Fibroblast of villous mesenchyme (primary cell): ENCODE measurements around the gene SMCO3. TPM values are rescaled to one million over a fixed set of nuclear protein-coding genes. Genes with fewer than 3 reads are reported as not detected.

Experiments used
- DNase-seq: peaks from one replicate; pipeline ENCODE4 v3.0.0-alpha.2; 2010; ENCODE audit warnings: low read depth
- H3K4me3 ChIP-seq: 2 replicates; pipeline ENCODE4 v1.5.1; 2011; ENCODE audit warnings: low read depth, mild to moderate bottlenecking, low read length
- CTCF ChIP-seq: IDR thresholded peaks from 2 replicates; pipeline ENCODE4 v1.5.1; 2012; ENCODE audit warnings: low read depth, mild to moderate bottlenecking, low read length; ENCODE audit not compliant: insufficient read depth
- total RNA-seq: library from RNA; depleted of rRNA; stranded (reverse); fragments of >200 nt; gene quantifications from 2 replicates; pipeline ENCODE4 v1.2.3, GENCODE V29; 2012

Gene SMCO3
- under 0.01 and 0.32 TPM in 2 replicates for total RNA-seq

DNA sequence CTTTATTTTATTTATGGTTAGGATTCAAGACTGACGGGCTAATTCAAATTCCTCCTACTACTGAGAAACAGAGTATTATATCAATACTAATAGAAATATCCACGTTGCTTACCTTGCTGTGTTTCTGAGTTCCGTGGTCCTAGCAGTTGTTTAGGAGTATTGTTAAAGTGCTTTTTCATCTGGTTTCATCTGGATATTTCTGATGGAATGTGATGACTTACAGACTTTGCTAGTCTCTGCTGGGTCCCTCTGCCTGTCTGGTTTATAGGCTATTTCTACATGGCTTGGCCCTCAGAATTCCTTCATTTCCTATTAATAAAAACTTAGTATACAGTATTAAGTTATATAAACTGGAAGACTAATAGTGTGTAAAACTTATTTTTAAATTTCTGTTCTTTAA, at the start of gene SMCO3:
TSS of gene SMCO3 (minus strand) at position 169 of the 400 bp plus-strand sequence. CDS start 7,502 bp downstream, outside the sequence.
- TF ChIP-seq CTCF, result no peak
- no peak within 1 kb of the TSS for H3K4me3 ChIP-seq
- no peak for DNase-seq

DNA sequence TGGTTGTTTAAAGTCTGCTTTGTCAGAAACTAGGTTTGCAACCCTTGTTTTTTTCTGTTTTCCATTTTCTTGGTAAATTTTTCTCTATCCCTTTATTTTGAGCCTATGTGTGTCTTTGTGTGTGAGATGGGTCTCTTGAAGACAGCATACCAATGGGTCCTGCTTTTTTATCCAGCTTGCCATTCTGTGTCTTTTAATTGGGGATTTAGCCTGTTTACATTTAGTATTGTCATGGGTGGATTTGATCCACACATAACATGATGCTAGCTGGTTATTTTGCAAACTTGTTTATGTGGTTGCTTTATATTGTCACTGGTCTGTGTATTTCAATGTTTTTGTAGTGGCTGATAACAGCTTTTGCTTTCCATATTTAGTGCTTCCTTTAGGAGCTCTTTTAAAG, 46.5 kb upstream of the SMCO3 start:
- H3K4me3 ChIP-seq, result no peak overlapping the region
- DNase-seq, result no peak
- no peak for TF ChIP-seq CTCF

DNA sequence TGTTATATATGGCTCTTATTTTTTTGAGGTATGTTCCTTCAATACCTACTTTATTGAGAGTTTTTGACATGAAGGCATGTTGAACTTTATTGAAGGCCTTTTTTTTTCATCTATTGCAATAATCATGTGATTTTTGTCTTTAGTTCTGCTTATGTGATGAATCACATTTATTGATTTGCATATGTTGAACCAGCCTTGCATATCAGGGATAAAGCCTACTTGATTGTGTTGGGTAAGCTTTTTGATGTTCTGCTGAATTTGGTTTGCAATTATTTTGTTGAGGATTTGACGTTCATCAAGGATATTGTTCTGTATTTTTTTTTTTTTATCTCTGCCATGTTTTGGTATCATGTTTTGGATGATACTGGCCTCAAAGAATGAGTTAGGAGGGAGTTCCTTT, 44.5 kb upstream of the SMCO3 start:
- no peak overlapping the region for H3K4me3 ChIP-seq
- TF ChIP-seq CTCF, result no peak
- no peak for DNase-seq

- TF ChIP-seq CTCF, result no peak
- peak; percentile 82 for DNase-seq
- no peak overlapping the region for H3K4me3 ChIP-seq
These were observed 40.7 kb upstream of the SMCO3 start for GRCh38 chr12:14854586-14855183.

DNA sequence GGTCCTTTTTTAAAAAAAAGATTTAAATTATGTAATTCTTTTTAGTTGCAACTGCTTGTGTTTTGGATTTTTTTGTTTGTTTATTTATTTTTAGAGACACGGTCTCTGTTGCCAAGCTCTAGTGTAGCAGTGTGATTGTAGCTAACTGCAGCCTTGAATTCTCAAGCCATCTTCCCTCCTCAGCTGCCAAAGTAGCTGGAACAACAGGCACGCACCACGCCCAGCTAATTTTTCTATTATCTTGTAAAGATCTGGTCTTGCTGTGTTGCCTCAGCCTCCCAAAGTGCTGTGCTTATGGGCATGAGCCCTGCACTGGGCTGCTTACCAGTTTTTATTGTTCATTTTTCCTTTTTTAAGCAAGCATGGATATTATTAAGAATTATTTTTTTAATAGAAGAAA, 40.0 kb upstream of the SMCO3 start:
- peak; percentile 51 for DNase-seq
- no peak overlapping the region for H3K4me3 ChIP-seq
- TF ChIP-seq CTCF, result no peak

GRCh38 chr12:14852880-14853279, 38.9 kb upstream of the SMCO3 start:
- no peak overlapping the region for H3K4me3 ChIP-seq
- DNase-seq, result no peak
- no peak for TF ChIP-seq CTCF
